ENCODE results near the gene TBC1D1. TPM values are rescaled to one million over a fixed set of nuclear protein-coding genes. Genes with fewer than 3 reads are reported as not detected.
"Not testable (repeated sequence)": the region's sequence is repeated elsewhere in the genome, so short reads cannot be mapped to it uniquely, and the experiment has no call there.

The TBC1D1 gene
- total RNA-seq, 1 donor, result 59.9 TPM

DNA sequence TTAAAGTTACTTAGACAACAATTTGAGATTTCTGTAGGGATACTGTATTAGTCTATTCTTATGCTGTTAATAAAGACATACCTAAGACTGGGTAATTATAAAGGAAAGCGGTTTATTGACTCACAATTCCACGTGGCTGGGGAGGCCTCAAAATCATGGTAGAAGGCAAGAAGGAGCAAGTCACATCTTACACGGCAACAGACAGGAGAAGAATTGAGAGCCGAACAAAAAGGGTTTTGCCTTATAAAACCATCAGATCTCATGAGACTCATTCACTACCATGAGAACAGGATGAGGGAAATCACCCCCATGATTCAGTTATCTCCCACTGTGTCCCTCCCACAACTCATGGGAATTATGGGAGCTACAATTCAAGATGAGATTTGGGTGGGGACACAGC, 80.3 kb downstream of the TBC1D1 start:
- TF ChIP-seq, protein P1, sequence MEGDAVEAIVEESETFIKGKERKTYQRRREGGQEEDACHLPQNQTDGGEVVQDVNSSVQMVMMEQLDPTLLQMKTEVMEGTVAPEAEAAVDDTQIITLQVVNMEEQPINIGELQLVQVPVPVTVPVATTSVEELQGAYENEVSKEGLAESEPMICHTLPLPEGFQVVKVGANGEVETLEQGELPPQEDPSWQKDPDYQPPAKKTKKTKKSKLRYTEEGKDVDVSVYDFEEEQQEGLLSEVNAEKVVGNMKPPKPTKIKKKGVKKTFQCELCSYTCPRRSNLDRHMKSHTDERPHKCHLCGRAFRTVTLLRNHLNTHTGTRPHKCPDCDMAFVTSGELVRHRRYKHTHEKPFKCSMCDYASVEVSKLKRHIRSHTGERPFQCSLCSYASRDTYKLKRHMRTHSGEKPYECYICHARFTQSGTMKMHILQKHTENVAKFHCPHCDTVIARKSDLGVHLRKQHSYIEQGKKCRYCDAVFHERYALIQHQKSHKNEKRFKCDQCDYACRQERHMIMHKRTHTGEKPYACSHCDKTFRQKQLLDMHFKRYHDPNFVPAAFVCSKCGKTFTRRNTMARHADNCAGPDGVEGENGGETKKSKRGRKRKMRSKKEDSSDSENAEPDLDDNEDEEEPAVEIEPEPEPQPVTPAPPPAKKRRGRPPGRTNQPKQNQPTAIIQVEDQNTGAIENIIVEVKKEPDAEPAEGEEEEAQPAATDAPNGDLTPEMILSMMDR (IDR thresholded peaks at IDR 0.05; ENCODE audit: insufficient read depth, low read length), result no peak
- H3K4me3 ChIP-seq (ENCODE audit: low read depth, low read length), result no peak overlapping the region
- no peak for DNase-seq (ENCODE audit: low read depth)

DNA sequence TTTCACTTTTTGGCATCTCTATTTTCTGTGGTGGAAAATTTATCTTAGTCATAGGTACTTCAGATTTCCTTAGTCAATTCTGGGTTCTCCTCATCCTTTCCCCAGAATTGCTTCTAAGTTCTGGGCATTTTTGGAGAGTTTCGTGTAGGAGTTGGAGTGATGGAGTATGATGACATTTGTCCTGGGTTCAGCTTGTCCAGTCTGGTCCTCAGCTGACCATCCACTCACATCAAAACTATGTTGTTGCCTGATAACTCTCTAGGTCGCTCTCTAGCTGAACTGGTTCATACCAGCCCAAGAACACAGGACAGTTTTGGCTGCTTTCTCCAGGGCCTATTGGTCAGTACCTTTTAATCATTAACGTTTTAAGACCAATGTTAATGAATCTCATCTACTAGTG, 82.6 kb downstream of the TBC1D1 start:
- DNase-seq (ENCODE audit: low read depth), result no peak
- no peak overlapping the region for H3K4me3 ChIP-seq (ENCODE audit: low read depth, low read length)
- TF ChIP-seq, protein P1 (IDR thresholded peaks at IDR 0.05; ENCODE audit: insufficient read depth, low read length), result no peak

DNA sequence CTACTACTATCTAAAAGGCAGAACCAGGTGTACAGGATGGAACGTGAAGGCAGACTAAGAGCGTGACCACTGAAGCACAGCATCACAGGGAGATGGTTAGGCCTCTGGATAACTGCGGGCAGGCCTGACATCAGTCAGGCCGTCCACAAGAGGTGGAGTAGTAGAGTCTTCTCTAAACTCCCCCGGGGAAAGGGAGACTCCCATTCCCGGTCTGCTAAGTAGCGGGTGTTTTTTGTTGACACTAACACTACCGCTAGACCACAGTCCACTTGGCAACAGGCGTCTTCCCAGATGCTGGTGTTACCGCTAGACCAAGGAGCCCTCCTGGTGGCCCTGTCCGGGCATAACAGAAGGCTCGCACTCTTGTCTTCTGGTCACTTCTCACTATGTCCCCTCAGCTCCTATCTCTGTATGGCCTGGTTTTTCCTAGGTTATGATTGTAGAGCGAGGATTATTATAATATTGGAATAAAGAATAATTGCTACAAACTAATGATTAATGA, 84.5 kb downstream of the TBC1D1 start:
- H3K4me3 ChIP-seq (ENCODE audit: low read depth, low read length); DNase-seq (ENCODE audit: low read depth): not testable (repeated sequence)

DNA sequence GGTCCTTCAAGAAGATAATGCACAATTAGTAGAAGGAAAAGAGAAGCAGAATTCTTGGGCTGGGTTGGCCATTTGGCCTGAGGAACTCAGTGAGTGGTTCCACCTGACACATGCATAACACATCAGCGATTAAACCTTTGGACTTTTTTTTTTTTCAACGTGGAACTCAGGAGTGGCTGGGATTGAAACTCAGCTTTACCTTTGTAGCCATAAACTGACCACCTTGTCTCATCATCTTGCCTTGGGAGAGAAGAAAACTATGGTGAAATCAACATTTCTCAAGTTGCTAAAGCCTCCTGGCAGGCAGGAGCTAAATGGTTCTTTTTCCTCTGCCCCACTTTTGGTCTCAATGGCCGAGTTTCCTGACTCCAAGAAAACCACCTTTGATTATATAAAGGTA, 85.6 kb downstream of the TBC1D1 start:
- TF ChIP-seq, protein P1 (IDR thresholded peaks at IDR 0.05; ENCODE audit: insufficient read depth, low read length), result no peak

DNA sequence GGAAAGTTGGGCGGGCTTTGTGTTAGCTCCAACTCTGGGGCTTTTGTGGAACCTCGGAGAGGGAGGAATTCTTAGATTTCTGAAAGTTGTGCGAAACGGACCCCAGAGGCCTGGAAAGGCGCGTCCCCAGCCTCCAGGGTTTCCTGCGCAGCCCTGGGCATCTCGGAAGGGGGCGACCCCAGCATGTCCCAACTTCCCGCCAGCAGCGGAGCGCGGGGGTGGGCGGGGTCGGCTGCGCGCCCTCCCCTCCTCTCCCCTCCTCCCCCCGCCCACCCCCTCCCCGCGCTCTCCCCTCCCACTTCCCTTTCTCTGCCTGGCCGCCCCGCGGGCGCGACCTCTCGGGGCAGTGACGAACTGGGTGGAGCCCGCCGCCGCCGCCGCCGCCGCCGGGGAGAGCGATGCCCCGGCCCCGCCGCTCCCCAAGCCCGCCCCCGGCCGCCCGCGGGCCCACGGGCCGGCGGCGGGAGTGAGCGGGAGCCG, 86.1 kb downstream of the TBC1D1 start:
- TF ChIP-seq, protein P1 (IDR thresholded peaks at IDR 0.05; ENCODE audit: insufficient read depth, low read length), result no peak
- DNase-seq (ENCODE audit: low read depth), result peak; percentile 46
- peak overlapping the region; percentile 75 for H3K4me3 ChIP-seq (ENCODE audit: low read depth, low read length)

More for the DNA sequence above, 85.6 kb downstream of the TBC1D1 start:
- DNase-seq (ENCODE audit: low read depth), result no peak
- H3K4me3 ChIP-seq (ENCODE audit: low read depth, low read length), result no peak overlapping the region

DNA sequence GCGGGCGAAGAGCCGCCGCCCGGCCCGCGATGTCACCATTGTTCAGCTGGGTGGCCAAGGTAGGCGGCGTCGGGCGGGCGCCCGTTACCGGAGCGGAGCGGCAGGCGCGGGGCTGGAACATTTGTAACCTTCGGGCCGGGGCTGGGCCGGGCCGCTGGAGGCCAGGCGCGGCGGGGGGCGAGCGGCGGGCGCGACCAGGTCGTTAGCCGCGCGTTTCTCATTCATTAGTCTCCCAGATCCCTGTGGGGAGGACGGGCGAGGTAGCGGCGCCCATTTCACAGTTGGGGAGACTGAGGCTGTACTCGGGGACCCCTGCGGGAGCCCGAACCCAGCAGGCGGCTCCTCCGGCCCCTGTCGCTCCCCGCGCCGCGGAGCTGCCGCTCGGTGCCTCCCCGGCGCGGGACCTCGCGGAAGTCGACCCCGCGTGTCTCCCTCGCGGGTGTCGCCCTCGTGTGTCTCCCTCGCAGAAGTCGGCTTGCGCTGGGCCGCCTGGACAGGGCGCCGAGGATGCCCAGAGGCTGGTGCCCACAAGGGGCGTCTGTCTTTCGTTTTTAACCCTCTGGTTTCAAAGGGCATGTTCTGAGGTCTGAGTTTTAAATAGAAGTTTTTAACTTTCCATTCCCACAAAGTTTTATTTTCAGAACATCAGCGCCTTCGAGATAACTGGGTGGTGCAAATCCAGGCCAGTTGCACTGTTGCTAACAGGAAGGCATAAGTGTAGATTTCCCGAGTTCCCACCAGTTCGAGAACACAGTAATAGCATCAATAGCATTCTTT, 86.8 kb downstream of the TBC1D1 start:
- DNase-seq (ENCODE audit: low read depth), result peak; percentile 59
- TF ChIP-seq, protein P1 (IDR thresholded peaks at IDR 0.05; ENCODE audit: insufficient read depth, low read length), result peak; percentile 64
- H3K4me3 ChIP-seq (ENCODE audit: low read depth, low read length), result peak overlapping the region; percentile 75

DNA sequence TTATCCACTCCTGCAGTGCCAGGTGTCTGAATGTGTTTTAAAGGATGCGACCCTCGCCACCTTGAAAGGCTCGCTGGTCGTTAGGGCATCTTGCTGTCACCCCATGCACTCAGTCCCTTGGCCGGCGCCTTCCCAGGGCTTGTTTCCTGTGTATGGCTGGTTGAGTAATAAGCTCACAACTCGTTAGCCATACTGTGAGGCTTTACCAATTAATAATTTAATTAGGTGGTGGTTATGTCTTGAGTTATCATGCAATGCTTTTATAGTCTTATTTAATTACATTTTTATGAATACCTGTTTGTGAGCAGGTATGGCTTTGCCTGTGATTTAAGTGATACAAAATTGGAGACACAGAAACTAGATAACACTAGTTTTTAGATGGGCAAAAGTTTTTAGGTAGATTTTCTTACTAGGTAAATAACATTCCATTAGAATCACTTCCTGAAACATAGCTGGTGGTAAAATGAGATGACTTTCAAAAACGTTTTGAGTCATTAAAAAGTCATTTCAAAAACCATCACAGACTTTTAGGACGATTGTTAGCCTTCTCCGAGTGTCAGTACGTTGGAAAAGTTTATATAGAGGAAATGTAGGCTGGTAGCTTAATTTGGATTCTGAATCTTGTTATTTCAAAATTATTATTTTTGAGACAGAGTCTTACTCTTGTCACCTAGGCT, 87.5 kb downstream of the TBC1D1 start:
- no peak for DNase-seq (ENCODE audit: low read depth)
- TF ChIP-seq, protein P1 (IDR thresholded peaks at IDR 0.05; ENCODE audit: insufficient read depth, low read length), result no peak
- peak overlapping the region; percentile 75 for H3K4me3 ChIP-seq (ENCODE audit: low read depth, low read length)

Data from fibroblast of the aortic adventitia (primary cell).